HFFc6 (cell line): ENCODE results near the gene AKT1. TPM values are rescaled to one million over a fixed set of nuclear protein-coding genes. Genes with fewer than 3 reads are reported as not detected.

Experiments
- DNase-seq: peaks from one replicate; pipeline ENCODE4 v3.0.0-alpha.2; 2018
- H3K27ac Mint-ChIP-seq: 2 replicates; pipeline ENCODE4 v1.8.0; 2020; ENCODE audit warnings: mild to moderate bottlenecking, mixed read lengths
- H3K27me3 Mint-ChIP-seq: 2 replicates; pipeline ENCODE4 v1.8.0; 2021; ENCODE audit warnings: mild to moderate bottlenecking, moderate library complexity, mixed read lengths; ENCODE audit not compliant: insufficient read depth
- H3K36me3 Mint-ChIP-seq: 2 replicates; pipeline ENCODE4 v1.8.0; 2021; ENCODE audit warnings: low read depth, mixed read lengths
- H3K4me1 Mint-ChIP-seq: 2 replicates; pipeline ENCODE4 v1.8.0; 2020; ENCODE audit warnings: low read depth, mixed read lengths
- H3K4me3 Mint-ChIP-seq: 2 replicates; pipeline ENCODE4 v1.8.0; 2020; ENCODE audit warnings: mild to moderate bottlenecking, moderate library complexity, mixed read lengths
- H3K9me3 Mint-ChIP-seq: 2 replicates; pipeline ENCODE4 v1.8.0; 2020; ENCODE audit warnings: mild to moderate bottlenecking, mixed read lengths
- CTCF ChIP-seq: fragments of 200-600 bp; sonication (generic); IDR thresholded peaks from 2 replicates; pipeline ENCODE4 v1.5.0; 2021; ENCODE audit warnings: antibody characterized with exemption, mild to moderate bottlenecking
- total RNA-seq, 6 experiments: library from RNA; stranded (reverse); fragmentation: NEBNext Ultra II Directional; extraction: Animal tissue kit (Norgen Biotek cat#: 25700); gene quantifications; 2 replicates in 1 of 6; 3 replicates in 5 of 6; pipeline ENCODE4 v1.2.3, GENCODE V29; 2021

AKT1 gene
- total RNA-seq, 6 experiments from 2014 or later, result 164 to 191 (median 173) TPM

GRCh38 chr14:104769324-104770071 lies 26.1 kb downstream of the AKT1 start:
- peaks cover 2% of the 10 kb centered on the region; the same call in 1 of the 2 replicates for H3K27me3 Mint-ChIP-seq
- no peaks in the 10 kb centered on the region for H3K9me3 Mint-ChIP-seq
- no peak overlapping the region for H3K4me3 Mint-ChIP-seq
- TF ChIP-seq CTCF, result no peak
- no peak overlapping the region; the same call in 1 of the 2 replicates for H3K27ac Mint-ChIP-seq
- H3K4me1 Mint-ChIP-seq, result peaks cover 8% of the 10 kb centered on the region; the same call in 1 of the 2 replicates
- H3K36me3 Mint-ChIP-seq, result peaks cover 17% of the 10 kb centered on the region
- no peak for DNase-seq

GRCh38 chr14:104768437-104769323 lies 26.9 kb downstream of the AKT1 start:
- Mint-ChIP-seq H3K9me3 (no peaks in the 10 kb centered on the region), H3K36me3 (peaks cover 17% of the 10 kb centered on the region), H3K4me3 (no peak overlapping the region), H3K4me1 (peaks cover 8% of the 10 kb centered on the region; the same call in 1 of the 2 replicates), H3K27ac (peak overlapping the region; percentile 60; the same call in 1 of the 2 replicates), H3K27me3 (no peaks in the 10 kb centered on the region; the same call in 1 of the 2 replicates)
- TF ChIP-seq CTCF, result peak; percentile 96
- DNase-seq, result peak; percentile 80

GRCh38 chr14:104767634-104767918 lies 28.0 kb downstream of the AKT1 start:
- Mint-ChIP-seq H3K4me1 (peaks cover 8% of the 10 kb centered on the region; the same call in 1 of the 2 replicates), H3K4me3 (no peak overlapping the region), H3K27ac (no peak overlapping the region), H3K36me3 (peaks cover 17% of the 10 kb centered on the region), H3K9me3 (no peaks in the 10 kb centered on the region), H3K27me3 (no peaks in the 10 kb centered on the region; the same call in 1 of the 2 replicates)
- no peak for DNase-seq
- no peak for TF ChIP-seq CTCF

- Mint-ChIP-seq H3K36me3 (peaks cover 20% of the 10 kb centered on the region), H3K27me3 (no peaks in the 10 kb centered on the region; the same call in 1 of the 2 replicates), H3K9me3 (no peaks in the 10 kb centered on the region), H3K4me3 (no peak overlapping the region), H3K27ac (no peak overlapping the region), H3K4me1 (peaks cover 8% of the 10 kb centered on the region; the same call in 1 of the 2 replicates)
- TF ChIP-seq CTCF, result no peak
- DNase-seq, result no peak
Observed at GRCh38 chr14:104766863-104767633, 28.5 kb downstream of the AKT1 start.

- Mint-ChIP-seq H3K36me3 (peaks cover 22% of the 10 kb centered on the region), H3K4me3 (no peak overlapping the region), H3K9me3 (no peaks in the 10 kb centered on the region), H3K4me1 (peaks cover 8% of the 10 kb centered on the region; the same call in 1 of the 2 replicates), H3K27me3 (no peaks in the 10 kb centered on the region; the same call in 1 of the 2 replicates), H3K27ac (no peak overlapping the region)
- DNase-seq, result no peak
- TF ChIP-seq CTCF, result no peak
Observed at GRCh38 chr14:104766256-104766862, 29.2 kb downstream of the AKT1 start.
